CD4-positive, alpha-beta T cell treated with Interleukin-17A for 1 hour (primary cell): ENCODE data around the gene YWHAQ.
"Not testable (repeated sequence)": the region's sequence is repeated elsewhere in the genome, so short reads cannot be mapped to it uniquely, and the experiment has no call there.

Experiments
- DNase-seq: peaks from one replicate; pipeline ENCODE4 v3.0.0-alpha.2; 2020

YWHAQ gene

DNA sequence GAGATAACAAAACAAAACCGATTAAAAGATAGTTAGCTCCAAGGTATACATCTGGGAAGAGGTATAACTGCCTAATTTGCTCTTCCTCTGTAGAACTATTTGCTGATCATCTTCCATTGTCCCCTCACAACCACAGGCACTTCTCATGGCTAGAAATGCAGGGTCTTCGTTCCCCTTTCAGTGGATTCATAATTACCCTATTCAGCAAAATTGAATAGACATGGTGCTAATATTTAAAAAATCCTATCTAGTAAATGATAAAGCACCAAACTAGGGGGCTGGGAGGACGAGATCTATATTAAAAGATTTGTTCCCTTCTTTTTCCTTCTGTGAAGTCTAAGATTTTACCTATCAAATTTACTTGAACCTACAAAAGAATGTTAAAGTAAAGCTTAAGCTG lies 44.3 kb downstream of the YWHAQ start:
- no peak for DNase-seq

DNA sequence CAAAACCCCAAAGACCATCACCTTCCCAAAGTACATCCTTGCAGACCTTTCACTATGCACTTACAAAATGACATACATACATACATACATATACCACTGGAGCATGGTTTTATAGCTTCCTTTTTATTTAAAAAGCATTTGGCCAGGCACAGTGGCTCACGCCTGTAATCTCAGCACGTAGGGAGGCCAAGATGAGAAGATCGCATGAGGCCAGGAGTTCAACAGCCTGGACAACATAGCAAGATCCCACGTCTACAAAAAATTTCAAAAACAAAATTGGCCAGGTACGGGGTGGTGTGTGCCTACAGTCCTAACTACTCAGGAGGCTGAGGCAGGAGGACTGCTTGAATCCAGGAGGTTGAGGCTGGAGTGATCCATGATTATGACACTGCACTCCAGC lies 45.3 kb downstream of the YWHAQ start:
- no peak for DNase-seq

DNA sequence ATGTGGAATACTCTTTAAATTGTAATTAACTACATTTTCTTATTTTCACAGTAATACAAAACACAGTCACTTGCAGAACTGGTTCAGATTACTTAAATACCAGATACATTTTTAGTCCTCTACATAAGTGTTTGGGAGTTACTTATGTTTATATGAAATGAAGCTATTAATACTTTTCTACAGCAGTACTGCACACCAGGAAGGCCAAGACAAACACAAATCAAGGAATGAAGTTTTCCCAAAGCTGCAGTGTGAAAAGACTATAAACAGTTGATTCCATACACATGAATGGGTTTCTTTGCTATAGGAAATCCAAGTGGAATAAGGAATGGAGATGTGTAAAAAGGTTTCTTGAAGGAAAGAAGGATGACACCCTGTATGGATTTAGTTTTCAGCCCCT lies 45.9 kb downstream of the YWHAQ start:
- not testable (repeated sequence) for DNase-seq

DNA sequence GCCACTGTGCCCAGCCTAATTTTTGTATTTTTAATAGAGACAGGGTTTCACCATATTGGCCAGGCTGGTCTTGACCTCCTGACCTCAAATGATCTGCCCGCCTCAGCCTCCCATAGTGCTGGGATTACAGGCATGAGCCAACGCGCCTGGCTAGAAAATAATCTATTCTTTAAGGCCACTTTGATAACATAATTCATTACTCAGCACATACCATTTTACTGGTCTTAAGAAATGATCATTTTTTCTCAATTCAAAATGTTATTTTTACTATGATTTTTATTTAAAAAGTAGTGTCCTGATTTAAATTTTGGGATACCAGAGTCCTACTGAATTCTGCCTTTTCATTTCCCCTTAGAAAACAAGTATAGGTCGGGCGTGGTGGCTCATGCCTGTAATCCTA lies 48.2 kb downstream of the YWHAQ start:
- no peak for DNase-seq

DNA sequence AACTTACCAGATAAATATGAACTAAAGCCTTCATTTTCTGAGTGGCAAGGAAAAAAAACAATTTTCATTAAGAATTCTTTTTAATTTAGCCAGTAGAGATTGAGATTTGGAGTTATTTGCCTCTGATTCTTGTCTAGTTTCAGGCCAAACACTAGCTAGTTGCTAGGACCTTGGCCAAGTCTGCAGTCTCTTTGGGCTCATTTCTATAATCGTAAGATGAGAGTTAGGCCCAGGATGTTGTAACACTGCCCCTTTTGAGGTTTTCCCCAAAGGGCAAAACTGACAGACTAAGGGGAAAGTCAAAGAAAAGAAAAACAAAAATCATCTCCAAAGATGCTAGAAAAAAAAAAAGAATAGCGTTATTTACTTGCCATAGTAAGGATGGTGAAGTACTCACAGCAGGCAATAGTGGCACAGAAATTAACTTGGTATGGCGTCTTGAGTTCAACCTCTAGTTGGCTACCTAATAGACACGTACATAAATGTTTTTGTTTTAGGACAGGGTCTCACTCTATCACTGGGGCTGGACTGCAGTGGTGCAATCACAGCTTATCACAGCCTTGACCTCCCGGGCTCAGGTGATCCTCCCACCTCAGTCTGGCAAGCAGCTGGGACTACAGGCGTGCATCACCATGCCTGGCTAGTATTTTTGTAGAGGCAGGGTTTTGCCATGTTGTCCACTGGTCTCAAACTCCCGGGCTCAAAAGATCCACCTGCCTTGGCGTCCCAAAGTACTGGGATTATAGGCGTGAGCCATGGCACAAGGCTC lies 52.1 kb downstream of the YWHAQ start:
- DNase-seq, result no peak

DNA sequence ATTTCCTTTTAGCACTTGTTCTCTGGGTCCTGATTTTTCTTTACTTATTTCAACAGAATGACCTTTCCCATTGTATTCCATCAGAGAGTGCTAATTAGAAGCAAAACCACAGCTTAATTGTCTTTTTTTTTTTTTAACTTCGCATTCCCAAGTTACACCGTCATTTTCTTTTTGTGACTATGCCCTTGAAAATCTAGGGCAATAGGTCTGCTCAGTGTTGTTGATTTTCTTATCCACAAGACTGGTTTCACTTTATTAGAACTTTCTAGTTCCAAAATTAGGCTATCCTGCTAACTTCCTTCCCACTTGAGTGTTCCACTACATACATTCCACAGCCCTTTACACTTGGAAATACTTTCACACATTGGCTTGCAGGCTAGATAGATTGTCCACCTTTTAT lies 56.5 kb downstream of the YWHAQ start:
- DNase-seq, result no peak

DNA sequence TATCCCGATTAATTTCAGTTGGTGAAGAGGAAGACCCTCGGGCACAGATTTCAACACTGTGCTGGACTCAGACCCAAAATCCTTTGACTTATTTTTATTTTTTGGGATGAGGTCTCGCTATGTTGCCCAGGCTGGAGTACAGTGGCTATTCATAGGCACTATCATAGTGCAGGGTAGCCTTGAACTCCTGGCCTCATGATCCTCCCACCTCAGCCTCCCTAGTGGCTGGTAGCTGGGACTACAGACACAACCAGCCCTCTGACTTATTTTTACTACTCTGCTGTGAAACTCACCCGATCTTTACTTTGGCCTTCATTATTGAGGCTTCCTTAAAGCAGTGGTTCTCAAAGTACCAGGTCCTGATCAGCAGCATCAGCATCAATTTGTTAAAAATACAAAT lies 57.0 kb downstream of the YWHAQ start:
- no peak for DNase-seq

DNA sequence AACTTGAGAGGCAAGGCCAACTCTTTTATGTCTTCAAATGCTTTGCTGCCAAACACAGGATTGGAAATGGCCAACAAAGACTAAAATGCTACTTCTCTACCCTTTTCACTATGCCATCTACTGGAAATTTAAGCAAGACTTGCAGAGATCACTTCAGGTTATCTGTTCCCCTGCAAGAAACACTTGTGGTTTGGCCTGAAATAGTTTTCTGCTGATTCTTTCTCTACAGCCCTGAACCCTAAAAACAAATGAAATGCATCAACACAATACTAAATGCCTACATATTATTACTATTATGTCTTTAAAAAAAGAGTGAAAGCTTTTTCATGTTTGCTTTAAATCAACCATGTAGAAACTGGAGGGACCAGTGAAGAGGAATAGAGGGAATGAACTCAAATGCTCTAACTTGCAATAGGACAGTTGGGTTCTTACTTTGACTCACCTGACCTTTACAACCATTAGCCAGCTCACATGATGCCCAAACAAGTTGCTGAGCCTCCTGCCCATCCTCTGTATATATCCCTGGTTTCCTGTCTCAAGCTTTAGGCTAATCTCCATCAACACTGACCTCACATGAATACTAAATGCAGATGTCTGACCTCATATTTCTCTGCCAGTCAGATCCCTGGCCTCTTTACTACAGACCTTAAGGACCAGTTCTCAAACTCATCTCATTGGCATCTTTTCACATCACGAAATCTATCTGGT lies 57.6 kb downstream of the YWHAQ start:
- DNase-seq, result no peak

DNA sequence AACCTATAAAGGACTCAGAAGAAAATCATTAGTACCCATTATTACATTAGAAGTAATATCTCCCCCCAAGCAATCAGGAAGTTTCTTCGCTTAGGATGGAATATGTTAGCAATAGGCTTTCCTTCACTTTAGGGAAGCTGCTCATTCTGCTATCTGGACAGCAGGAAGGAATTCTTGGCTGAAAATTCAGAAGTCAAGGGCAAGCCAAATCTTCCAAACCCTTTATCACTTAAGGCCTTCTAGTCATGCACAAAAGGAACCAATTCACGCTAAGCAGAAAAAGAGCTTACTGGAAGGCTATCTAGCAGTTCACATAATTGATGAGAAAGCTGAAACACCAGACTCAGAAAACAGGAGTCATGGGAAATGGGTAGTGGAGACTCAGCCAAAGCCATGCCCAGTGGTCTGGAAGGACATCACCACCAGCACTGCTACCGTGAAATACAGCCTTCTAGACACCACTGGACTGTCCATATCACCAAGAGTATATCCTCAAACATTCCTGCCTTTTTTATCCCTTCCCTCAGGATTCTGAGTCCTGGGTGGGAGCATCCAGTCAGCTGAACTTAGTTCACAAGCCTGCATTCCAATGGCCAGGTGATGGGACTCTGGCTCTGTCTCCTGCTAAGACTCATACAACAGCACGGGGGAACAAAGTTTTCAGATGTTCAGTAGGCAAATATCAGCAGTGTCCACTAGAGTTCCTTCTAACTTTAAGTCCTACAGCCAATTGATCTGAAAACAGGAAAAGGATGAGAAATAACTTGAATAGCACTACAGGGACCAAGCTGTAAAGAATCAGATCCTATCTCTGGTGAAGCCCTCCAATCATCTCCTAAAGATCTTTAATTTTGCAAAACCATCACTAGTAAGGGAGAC lies 60.4 kb downstream of the YWHAQ start:
- DNase-seq, result no peak

DNA sequence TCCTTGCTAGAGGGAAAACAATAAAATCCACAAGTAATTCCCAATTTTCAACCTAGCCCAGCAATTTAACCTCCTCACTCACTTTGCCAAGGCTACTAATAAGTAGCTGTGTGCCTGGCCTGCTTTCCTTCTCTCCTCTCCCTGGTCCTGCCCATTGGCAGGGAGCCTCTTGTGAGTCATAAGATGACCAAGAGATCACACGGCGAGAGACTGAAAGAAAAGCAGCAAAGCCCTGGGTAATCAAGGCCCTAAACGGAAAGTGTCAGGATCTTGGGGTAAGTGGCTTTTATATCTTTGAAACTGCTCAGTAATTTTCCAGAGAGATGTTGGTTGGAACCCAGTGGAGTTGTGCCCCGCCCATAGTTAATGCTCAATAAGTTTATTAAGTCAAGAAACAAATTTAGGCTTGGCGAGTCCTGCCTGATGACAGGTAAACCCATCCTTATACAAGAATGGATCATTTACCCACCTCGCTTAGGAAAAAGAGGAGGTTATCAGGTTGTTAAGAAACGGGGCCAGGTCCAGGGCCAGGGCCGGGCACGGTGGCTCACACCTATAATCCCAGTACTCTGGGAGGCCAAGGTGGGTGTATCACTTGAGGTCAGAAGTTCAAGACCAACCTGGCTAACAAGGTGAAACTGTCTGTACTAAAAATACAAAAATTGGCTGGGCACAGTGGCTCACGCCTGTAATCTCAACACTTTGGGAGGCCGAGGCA lies 65.2 kb downstream of the YWHAQ start:
- no peak for DNase-seq

DNA sequence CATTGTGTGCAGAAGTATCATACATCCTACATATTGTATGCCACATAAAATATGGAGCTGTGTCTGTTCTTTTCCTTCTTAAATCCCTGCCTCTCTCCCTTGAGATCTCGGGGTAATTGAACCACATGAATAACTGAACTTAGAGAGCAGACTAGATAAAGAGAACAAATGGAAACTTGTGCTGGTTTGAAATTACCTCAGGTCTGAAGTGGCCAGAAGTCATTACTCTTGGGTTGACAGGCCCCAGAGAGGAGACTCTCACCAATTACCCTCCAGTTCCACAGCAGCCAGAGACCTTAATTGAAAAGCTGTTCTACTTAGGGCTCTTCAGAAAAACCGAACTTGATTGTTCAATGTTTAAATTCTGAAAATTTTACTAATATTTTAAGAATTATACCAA lies 70.2 kb downstream of the YWHAQ start:
- DNase-seq, result no peak

DNA sequence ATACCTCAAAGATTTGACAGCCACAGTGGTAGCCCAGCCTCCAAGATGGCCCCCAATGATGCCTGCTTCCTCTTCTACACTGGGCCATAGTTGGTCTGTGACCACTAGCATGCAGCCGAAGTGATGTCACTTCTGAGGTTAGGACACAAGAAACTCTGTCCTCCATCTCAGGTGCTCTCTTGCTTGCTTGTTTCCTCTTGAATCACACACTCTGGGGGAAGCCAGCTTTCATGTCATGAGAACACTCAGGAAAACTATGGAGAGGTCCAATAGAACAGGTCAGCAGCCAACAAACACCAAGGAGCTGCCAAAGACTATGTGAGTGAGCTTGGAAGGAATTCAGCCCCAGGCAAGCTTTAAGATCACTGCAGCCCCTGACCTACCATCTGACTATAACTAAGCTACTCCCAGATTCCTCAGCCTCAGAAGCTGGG lies 71.8 kb downstream of the YWHAQ start:
- DNase-seq, result no peak

DNA sequence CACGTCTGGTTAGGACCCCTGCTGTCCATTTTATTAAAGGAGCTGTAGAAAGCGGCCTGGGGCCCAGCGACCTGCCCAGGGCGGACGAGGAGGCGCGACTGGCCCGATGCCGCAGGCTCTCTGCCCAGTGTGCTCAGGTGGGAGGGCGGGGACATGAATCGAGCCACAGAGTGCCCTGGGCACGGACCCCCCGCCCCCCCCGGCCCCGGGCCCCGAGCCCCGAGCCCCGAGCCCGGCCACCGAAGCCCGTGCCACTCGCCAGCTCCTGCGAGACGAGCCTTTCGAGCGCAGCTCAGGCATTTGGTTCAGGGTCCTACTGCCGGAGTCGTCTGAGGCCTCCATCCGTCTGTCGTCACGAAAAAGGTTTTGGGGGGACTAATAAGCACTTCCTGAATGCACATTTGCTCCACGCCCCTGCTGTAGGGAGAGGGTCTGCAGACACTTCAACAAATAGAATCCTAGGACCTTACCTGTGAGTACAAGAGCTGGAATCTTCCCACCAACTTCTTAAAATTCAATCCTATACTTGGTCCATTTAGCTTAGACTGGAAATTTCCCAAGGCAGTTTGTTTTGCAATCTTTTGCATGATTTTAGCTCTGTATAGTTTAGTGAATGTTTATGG lies 74.6 kb downstream of the YWHAQ start:
- DNase-seq, result peak; percentile 45

DNA sequence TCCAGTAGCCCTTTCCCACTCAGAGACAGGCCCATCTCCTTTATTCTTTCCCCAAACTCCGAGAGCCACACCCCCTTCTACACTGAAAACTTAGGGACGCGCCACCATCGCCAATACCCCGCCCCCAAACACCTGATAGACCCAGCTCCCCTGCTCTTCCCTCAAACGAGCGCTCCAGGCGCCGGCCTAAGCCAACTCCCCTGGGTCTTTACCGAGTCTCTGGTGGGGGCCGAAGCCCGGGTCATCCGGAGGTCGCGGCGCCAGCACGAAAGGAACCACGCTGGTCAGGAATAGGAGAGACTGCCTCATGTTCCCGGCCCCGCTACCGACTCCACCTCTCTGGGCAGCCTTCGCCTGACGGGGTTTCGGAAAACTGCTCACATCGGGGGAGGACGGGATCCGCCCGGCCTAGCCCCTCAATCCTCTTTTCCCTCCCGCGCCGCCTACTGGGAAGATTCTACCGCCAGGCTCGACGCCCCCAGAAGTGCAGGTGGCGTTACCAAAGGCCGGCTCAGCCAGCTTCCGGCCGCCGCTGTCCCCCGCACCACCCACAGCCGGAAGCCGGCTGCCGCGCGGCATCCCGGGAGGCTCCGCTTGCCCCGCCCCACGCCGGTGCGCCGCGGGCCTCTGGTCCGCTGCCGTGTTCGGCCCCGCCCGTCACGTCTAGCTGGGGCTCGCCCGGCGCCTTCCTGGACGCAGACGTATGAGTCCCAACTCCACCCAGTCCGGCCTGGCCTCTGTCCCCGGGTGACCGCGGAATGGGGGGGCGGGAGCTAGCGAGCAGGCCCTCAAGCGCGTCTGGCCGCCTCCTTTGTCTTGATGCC lies 75.3 kb downstream of the YWHAQ start, which contains the start of gene ADAM17:
TSS of gene ADAM17 (minus strand) at position 534 of the 824 bp plus-strand sequence. CDS start at position 309, 225 bp downstream.
- DNase-seq, result peak; percentile 85

DNA sequence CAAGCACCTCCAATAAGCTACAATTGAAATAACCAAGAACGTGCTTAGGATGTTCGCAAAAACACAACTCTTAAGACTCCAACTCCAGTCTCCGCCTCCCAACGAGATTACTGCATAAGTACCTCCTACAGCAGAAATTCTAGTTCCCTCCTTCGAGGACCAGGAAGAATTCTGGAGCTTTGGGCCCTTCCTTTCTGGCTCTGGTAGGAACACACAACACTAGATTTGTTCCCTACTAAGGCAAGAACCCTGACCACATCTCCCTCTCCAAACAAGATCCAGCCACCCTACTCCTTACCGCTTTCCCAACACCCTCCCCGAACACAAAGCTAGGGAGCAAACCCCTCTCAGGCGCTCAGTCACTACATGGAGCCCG lies 75.9 kb downstream of the YWHAQ start:
- DNase-seq, result peak; percentile 46

DNA sequence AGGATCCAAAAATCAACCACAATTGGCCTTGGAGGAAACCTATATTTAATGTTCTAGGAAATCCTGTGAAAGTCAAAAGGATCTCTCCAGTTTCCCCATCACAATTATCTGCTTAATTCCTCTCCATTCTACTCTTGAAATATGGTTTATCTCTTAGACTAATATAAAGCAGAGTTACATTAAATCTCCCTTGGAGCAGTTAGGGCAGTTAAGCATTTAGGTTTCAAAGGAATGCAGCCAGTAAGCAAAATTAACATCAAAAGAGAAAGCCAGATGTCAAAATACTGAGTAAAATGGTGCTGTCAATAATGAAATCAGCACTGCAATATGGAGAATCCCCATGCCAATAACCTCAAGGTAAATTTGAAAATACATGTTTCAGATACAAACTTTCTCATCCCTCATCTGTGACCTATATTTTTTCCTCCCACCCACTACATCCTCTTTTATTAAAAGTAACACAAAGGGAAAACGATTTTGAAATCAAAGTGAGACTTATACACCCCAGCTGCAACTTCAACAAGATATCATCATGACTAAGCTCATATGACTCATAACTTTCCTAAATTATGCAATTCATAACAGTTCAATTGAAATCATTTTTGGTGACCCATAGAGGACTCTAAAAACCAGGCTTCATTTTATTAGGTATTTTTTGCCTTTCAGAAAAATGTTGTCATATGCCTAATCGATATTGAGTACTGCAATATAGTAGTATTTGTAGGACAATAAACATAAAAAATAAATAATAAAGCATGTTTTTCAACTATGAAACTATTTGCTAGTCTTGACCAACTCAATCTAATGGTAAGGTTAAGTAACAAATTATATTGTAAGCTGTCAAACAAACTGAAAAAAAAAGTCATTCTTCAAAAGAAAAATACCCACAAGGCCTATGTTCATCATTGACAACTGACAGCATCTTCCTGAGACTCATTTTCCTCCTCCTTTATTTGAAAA lies 78.3 kb downstream of the YWHAQ start:
- DNase-seq, result peak; percentile 44

DNA sequence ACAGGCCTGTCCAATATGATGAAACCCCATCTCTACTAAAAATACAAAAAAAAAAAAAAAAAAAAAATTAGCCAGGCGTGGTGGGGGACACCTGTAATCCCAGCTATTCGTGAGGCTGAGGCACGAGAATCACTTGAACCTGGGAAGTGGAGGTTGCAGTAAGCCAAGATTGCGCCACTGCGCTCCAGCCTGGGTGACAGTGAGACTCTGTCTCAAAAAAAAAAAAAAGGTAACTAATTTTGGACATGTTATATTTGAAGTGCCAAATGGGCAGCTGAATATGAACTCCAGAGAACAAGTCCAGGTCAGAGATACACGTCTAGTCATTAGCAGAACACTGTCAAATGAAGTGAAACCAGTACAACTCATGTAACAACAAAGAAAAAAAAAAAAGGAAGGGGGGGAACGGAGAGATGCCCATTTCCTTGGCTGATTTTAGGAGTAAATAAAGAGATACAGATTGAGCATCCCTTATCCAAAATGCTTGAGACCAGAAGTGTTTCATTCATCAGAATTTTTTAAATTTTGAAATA lies 79.9 kb downstream of the YWHAQ start:
- DNase-seq, result not testable (repeated sequence)

DNA sequence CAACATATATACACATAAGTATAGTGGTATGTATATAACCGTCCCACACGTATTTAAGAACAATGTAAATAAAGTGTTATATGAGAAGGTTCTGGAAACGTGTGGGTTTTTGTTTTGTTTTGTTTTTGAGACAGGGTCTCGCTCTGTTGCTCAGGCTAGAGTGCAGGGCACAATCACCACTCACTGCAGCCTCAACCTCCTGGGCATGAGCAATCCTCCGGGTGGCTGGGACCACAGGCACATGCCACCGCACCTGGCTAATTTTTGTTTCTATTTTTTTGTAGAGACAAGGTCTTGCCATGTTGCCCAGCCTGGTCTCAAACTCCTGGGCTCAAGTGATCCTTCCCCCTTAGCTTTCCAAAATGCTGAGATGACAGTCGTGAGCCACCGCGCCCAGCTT lies 81.4 kb downstream of the YWHAQ start:
- no peak for DNase-seq

DNA sequence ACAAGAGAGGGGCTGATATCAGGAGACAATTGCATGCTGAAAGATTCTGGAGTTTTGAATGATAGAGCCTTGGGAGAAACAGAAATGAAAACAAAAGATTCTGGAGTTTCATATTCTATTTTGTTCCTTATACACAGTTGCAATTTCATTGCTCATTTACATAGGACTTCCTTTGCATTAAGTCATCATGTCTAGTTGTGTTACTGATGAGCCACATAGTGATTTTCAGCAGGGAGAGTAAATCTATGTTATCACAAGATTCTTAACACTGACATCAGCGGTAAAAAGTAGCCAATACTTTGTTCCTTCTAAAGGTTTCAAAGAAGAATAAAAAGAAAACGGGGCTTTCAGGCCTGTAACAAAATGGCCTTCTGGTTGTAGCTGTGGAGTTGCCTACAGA lies 82.3 kb downstream of the YWHAQ start:
- DNase-seq, result peak; percentile 36
